Measurements from ENCODE around the gene CYP4F8. TPM values are rescaled to one million over a fixed set of nuclear protein-coding genes. Genes with fewer than 3 reads are reported as not detected.

Gene CYP4F8
- total and polyA plus RNA-seq, 12 donors: not detected

- intact Hi-C loops (cut with DNase I): loop anchor here in 1 of 2 donors (10.0 kb wide), 1 partner anchor 411 kb away; no protein-coding TSS in a partner anchor
- no peaks in the 10 kb centered on the region for H3K36me3 ChIP-seq (replicated peaks in 1 of 2)
- TF ChIP-seq CTCF (IDR thresholded peaks at IDR 0.05): no peak
- no peak for TF ChIP-seq POLR2A (IDR thresholded peaks at IDR 0.05)
- H3K9me3 ChIP-seq (replicated peaks in 1 of 3): no peaks in the 10 kb centered on the region
- H3K4me1 ChIP-seq (replicated peaks in 1 of 2): no peaks in the 10 kb centered on the region
- DNase-seq: no peak
- no peak overlapping the region for H3K27ac ChIP-seq
- no peak overlapping the region for H3K4me3 ChIP-seq
- 5 to 18% (median 12%) methylated on average over 3 to 9 of the region's 9 CpGs for WGBS, 4 donors
- peaks cover 17% of the 10 kb centered on the region for H3K27me3 ChIP-seq
Observed at GRCh38 chr19:15623711-15624318, 8.8 kb downstream of the CYP4F8 start.

GRCh38 chr19:15628236-15629002 lies 13.4 kb downstream of the CYP4F8 start:
- no peak overlapping the region for H3K27ac ChIP-seq
- H3K27me3 ChIP-seq: peaks cover 16% of the 10 kb centered on the region
- intact Hi-C loops (cut with DNase I): loop anchor here in 1 of 2 donors (5.0 to 10.0 kb wide), 3 partner anchors 239 to 554 kb away; no protein-coding TSS in a partner anchor
- 51 to 59% (median 51%) methylated on average over 16 to 22 of the region's 22 CpGs for WGBS, 4 donors
- DNase-seq: no peak
- TF ChIP-seq POLR2A (IDR thresholded peaks at IDR 0.05): no peak
- TF ChIP-seq CTCF (IDR thresholded peaks at IDR 0.05): no peak
- no peaks in the 10 kb centered on the region for H3K36me3 ChIP-seq (replicated peaks in 1 of 2)
- no peak overlapping the region for H3K4me3 ChIP-seq
- no peaks in the 10 kb centered on the region for H3K9me3 ChIP-seq (replicated peaks in 1 of 3)
- no peaks in the 10 kb centered on the region for H3K4me1 ChIP-seq (replicated peaks in 1 of 2)

- H3K36me3 ChIP-seq (replicated peaks in 1 of 2): no peaks in the 10 kb centered on the region
Observed at GRCh38 chr19:15629003-15629880, 14.2 kb downstream of the CYP4F8 start.

More at GRCh38 chr19:15629003-15629880, 14.2 kb downstream of the CYP4F8 start:
- 1 to 13% (median 10%) methylated on average over 6 to 25 of the region's 25 CpGs for WGBS, 4 donors
- H3K27me3 ChIP-seq: peaks cover 9% of the 10 kb centered on the region
- H3K27ac ChIP-seq: no peak overlapping the region
- DNase-seq: peak; percentile 62 to 86 (median 78)
- no peaks in the 10 kb centered on the region for H3K4me1 ChIP-seq (replicated peaks in 1 of 2)
- TF ChIP-seq POLR2A (IDR thresholded peaks at IDR 0.05): no peak
- TF ChIP-seq CTCF (IDR thresholded peaks at IDR 0.05): peak; percentile 93 to 98 (median 97)
- no peak overlapping the region for H3K4me3 ChIP-seq
- no peaks in the 10 kb centered on the region for H3K9me3 ChIP-seq (replicated peaks in 1 of 3)
- intact Hi-C loops (cut with DNase I): loop anchor here in 1 of 2 donors (5.0 to 10.0 kb wide), 3 partner anchors 238 to 553 kb away; no protein-coding TSS in a partner anchor
